ENCODE data around the gene UMODL1. TPM values are rescaled to one million over a fixed set of nuclear protein-coding genes. Genes with fewer than 3 reads are reported as not detected.

Gene UMODL1
- total and polyA plus RNA-seq, 4 experiments from 2014 or later, result 0.08 to 1.1 (median 0.58) TPM; not detected in 1

DNA sequence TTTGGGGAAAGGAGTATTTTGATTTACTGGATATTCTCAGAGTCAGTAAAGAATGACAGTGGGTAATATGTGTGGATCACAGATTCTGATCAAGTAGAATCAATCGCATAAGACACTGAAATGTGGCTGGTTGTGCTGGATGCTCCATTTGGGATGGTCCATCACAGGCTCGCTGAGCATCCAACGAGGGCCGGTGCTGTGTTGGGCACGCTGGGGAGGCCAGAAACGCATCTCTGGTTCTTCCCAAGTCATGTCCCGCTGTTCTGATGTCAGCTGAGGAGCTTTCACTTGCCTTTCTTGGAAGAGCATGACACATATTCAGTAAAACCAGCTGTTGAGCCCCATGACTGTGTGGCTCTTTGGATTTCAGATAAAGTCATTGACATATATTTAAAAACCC lies 72.0 kb downstream of the UMODL1 start:
- Mint-ChIP-seq H3K27ac (no peak overlapping the region), H3K36me3 (no peaks in the 10 kb centered on the region), H3K27me3 (peaks cover 7 to 12% of the 10 kb centered on the region in 2 donors), H3K4me1 (peaks cover 4 to 7% (median 5%) of the 10 kb centered on the region in 4 donors), H3K4me3 (no peak overlapping the region), H3K9me3 (no peaks in the 10 kb centered on the region)
- intact Hi-C loops (cut with micrococcal nuclease), result no loop called here
- no peak for DNase-seq
- Histone ChIP-seq H3K27me3 (ENCODE audit: insufficient read depth, low read length) (no peaks in the 10 kb centered on the region), H3K36me3 (ENCODE audit: insufficient read depth, low read length) (no peaks in the 10 kb centered on the region), H3K4me1 (ENCODE audit: insufficient read depth, low read length) (peaks cover 4% of the 10 kb centered on the region), H3K4me3 (ENCODE audit: low read length in 2 of 2) (no peak overlapping the region), H3K27ac (ENCODE audit: low read depth, low read length) (no peak overlapping the region), H3K9me3 (ENCODE audit: control insufficient read depth in 1 of 2, low read length in 2 of 2) (no peaks in the 10 kb centered on the region)
- POLR2A ChIA-PET (ENCODE audit: partially characterized antibody), result no interaction called here
- CTCF ChIA-PET (ENCODE audit: partially characterized antibody), result interaction anchor here (1.6 to 9.9 kb wide), 2 partner anchors 9 to 118 kb away, joined by 3 to 217 read pairs; no protein-coding TSS in a partner anchor

- H3K27ac Mint-ChIP-seq, result no peak overlapping the region
Measured at GRCh38 chr21:42144221-42144620, 73.1 kb downstream of the UMODL1 start.

DNA sequence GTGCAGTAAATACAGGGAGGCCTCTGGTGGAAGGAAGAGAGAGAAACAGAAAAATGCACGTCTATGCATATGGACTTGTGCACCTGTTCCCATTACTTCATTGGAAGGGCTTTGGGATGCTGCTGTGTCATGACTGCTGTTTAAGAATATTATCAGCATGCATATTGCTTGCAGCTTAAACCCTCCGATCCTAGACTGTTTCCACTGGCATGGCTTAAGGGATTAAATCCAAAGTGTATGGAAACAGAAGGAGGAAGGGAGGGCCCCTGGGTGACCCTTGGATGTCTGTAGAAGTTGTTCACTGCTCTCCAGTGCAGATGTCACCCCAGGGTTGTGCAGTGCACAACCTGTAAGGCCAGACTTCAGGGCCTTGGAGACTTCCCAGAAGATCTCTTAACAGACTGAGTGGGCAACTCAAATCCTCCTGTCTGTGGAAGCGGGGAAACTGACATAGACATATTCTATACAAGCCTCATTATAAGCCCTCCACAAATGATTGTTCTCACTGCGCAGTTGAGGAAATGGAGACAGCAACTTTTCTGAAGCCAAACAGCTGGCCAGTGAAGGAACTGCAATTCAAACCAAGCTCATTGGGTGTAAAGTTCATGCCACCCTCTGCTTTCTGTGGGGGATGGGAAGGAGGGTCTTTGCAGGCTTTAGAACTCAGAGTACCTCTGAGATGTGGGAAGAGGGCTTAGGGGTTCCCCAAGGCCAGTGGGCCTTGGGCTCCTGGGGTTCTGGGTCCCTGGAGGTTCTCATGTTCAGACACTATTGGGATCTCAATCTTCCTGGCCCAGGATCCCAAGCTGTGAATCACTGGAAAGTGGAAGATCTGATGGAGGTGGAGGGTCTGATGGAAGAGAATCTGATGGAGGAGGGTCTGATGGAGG lies 73.8 kb downstream of the UMODL1 start:
- CTCF ChIA-PET (ENCODE audit: partially characterized antibody), result interaction anchor here (0.8 to 9.9 kb wide), 22 partner anchors 11 to 312 kb away, joined by 3 to 217 read pairs (median 4); partner anchors contain the start of gene ABCG1
- H3K4me3 ChIP-seq (ENCODE audit: low read length in 2 of 2), result no peak overlapping the region
- H3K9me3 ChIP-seq (ENCODE audit: control insufficient read depth in 1 of 2, low read length in 2 of 2), result no peaks in the 10 kb centered on the region
- intact Hi-C loops (cut with micrococcal nuclease), result loop anchor here (1.0 kb wide), 4 partner anchors 43 to 305 kb away; no protein-coding TSS in a partner anchor
- DNase-seq, result no peak
- no peak overlapping the region for H3K27ac ChIP-seq (ENCODE audit: low read depth, low read length)
- no peak overlapping the region for H3K4me3 Mint-ChIP-seq
- H3K4me1 Mint-ChIP-seq, result peaks cover 4 to 7% (median 5%) of the 10 kb centered on the region in 4 donors
- POLR2A ChIA-PET (ENCODE audit: partially characterized antibody), result interaction anchor here (1.4 to 2.2 kb wide), 2 partner anchors 94 to 114 kb away, joined by 7 read pairs; no protein-coding TSS in a partner anchor
- H3K4me1 ChIP-seq (ENCODE audit: insufficient read depth, low read length), result peaks cover 4% of the 10 kb centered on the region
- H3K36me3 Mint-ChIP-seq, result no peaks in the 10 kb centered on the region
- H3K27ac Mint-ChIP-seq, result peak overlapping the region in 5 of 7 donors; percentile 5 to 89 (median 70)
- peaks cover 7 to 8% of the 10 kb centered on the region in 2 donors for H3K27me3 Mint-ChIP-seq
- H3K36me3 ChIP-seq (ENCODE audit: insufficient read depth, low read length), result no peaks in the 10 kb centered on the region
- no peaks in the 10 kb centered on the region for H3K27me3 ChIP-seq (ENCODE audit: insufficient read depth, low read length)
- no peaks in the 10 kb centered on the region for H3K9me3 Mint-ChIP-seq

More at GRCh38 chr21:42144221-42144620, 73.1 kb downstream of the UMODL1 start:
- Histone ChIP-seq H3K27me3 (ENCODE audit: insufficient read depth, low read length) (no peaks in the 10 kb centered on the region), H3K4me3 (ENCODE audit: low read length in 2 of 2) (no peak overlapping the region), H3K9me3 (ENCODE audit: control insufficient read depth in 1 of 2, low read length in 2 of 2) (no peaks in the 10 kb centered on the region), H3K27ac (ENCODE audit: low read depth, low read length) (no peak overlapping the region), H3K4me1 (ENCODE audit: insufficient read depth, low read length) (peaks cover 4% of the 10 kb centered on the region), H3K36me3 (ENCODE audit: insufficient read depth, low read length) (no peaks in the 10 kb centered on the region)
- H3K36me3 Mint-ChIP-seq, result no peaks in the 10 kb centered on the region
- no peak overlapping the region for H3K4me3 Mint-ChIP-seq
- peaks cover 4 to 7% (median 5%) of the 10 kb centered on the region in 4 donors for H3K4me1 Mint-ChIP-seq
- intact Hi-C loops (cut with micrococcal nuclease), result no loop called here
- no peak for DNase-seq
- peaks cover 7 to 9% of the 10 kb centered on the region in 2 donors for H3K27me3 Mint-ChIP-seq
- no peaks in the 10 kb centered on the region for H3K9me3 Mint-ChIP-seq
- CTCF ChIA-PET (ENCODE audit: partially characterized antibody), result interaction anchor here (2.0 to 9.9 kb wide), 7 partner anchors 12 to 307 kb away, joined by 5 to 217 read pairs (median 14); no protein-coding TSS in a partner anchor
- POLR2A ChIA-PET (ENCODE audit: partially characterized antibody), result interaction anchor here (2.2 kb wide), 1 partner anchor 94 kb away, joined by 7 read pairs; no protein-coding TSS in a partner anchor

GRCh38 chr21:42145569-42146272 lies 74.6 kb downstream of the UMODL1 start:
- H3K4me1 ChIP-seq (ENCODE audit: insufficient read depth, low read length), result peaks cover 4% of the 10 kb centered on the region
- no peaks in the 10 kb centered on the region for H3K27me3 ChIP-seq (ENCODE audit: insufficient read depth, low read length)
- Mint-ChIP-seq H3K27ac (peak overlapping the region; percentile 28 to 89 (median 51)), H3K4me1 (peaks cover 4 to 7% (median 5%) of the 10 kb centered on the region in 4 donors), H3K4me3 (peak overlapping the region in 1 of 8 donors; percentile 13), H3K9me3 (no peaks in the 10 kb centered on the region), H3K27me3 (peaks cover 5 to 7% of the 10 kb centered on the region in 2 donors), H3K36me3 (no peaks in the 10 kb centered on the region)
- intact Hi-C loops (cut with micrococcal nuclease), result loop anchor here (1.0 kb wide), 4 partner anchors 43 to 305 kb away; no protein-coding TSS in a partner anchor
- ChIA-PET CTCF (ENCODE audit: partially characterized antibody) (interaction anchor here (0.6 to 9.9 kb wide), 27 partner anchors 11 to 312 kb away, joined by 3 to 217 read pairs (median 4); partner anchors contain the start of gene ABCG1), POLR2A (ENCODE audit: partially characterized antibody) (interaction anchor here (1.4 to 2.2 kb wide), 2 partner anchors 93 to 113 kb away, joined by 7 read pairs; no protein-coding TSS in a partner anchor)
- no peak overlapping the region for H3K27ac ChIP-seq (ENCODE audit: low read depth, low read length)
- no peaks in the 10 kb centered on the region for H3K36me3 ChIP-seq (ENCODE audit: insufficient read depth, low read length)
- no peak overlapping the region for H3K4me3 ChIP-seq (ENCODE audit: low read length in 2 of 2)
- H3K9me3 ChIP-seq (ENCODE audit: control insufficient read depth in 1 of 2, low read length in 2 of 2), result no peaks in the 10 kb centered on the region
- peak; percentile 67 to 72 (median 70) for DNase-seq

- intact Hi-C loops (cut with micrococcal nuclease), result no loop called here
- peaks cover 4 to 7% (median 5%) of the 10 kb centered on the region in 4 donors for H3K4me1 Mint-ChIP-seq
- H3K27ac Mint-ChIP-seq, result no peak overlapping the region
- no peak overlapping the region for H3K27ac ChIP-seq (ENCODE audit: low read depth, low read length)
- H3K4me1 ChIP-seq (ENCODE audit: insufficient read depth, low read length), result peaks cover 4% of the 10 kb centered on the region
- H3K4me3 Mint-ChIP-seq, result no peak overlapping the region
- H3K4me3 ChIP-seq (ENCODE audit: low read length in 2 of 2), result no peak overlapping the region
- no peaks in the 10 kb centered on the region for H3K9me3 Mint-ChIP-seq
- no peaks in the 10 kb centered on the region for H3K36me3 Mint-ChIP-seq
- ChIA-PET POLR2A (ENCODE audit: partially characterized antibody) (interaction anchor here (2.2 kb wide), 1 partner anchor 92 kb away, joined by 7 read pairs; no protein-coding TSS in a partner anchor), CTCF (ENCODE audit: partially characterized antibody) (interaction anchor here (0.6 to 9.9 kb wide), 24 partner anchors 10 to 311 kb away, joined by 3 to 217 read pairs (median 4); partner anchors contain the start of gene ABCG1)
- H3K27me3 ChIP-seq (ENCODE audit: insufficient read depth, low read length), result no peaks in the 10 kb centered on the region
- peaks cover 4 to 7% of the 10 kb centered on the region in 2 donors for H3K27me3 Mint-ChIP-seq
- no peaks in the 10 kb centered on the region for H3K36me3 ChIP-seq (ENCODE audit: insufficient read depth, low read length)
- H3K9me3 ChIP-seq (ENCODE audit: control insufficient read depth in 1 of 2, low read length in 2 of 2), result no peaks in the 10 kb centered on the region
- no peak for DNase-seq
Measured at GRCh38 chr21:42146273-42146805, 75.2 kb downstream of the UMODL1 start.

DNA sequence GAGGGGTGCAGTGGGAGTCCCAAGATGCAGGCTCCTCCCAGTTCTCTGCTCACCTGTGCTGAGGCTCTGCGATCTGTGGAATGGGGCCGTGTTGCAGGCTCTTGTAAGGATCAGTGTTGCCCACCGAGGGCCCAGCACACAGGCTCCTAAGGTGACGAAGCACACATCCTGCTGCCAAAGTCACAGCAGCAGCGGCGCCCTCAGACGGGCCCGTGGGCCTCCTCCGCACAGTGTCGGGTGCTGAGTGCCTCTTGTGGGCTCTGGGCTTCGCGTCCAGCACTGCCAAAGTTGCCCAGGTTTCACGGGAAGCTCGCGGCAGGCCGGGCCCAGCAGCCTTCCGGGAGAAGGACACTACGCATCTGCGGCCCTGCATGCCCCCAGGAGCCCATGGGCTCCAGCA lies 75.7 kb downstream of the UMODL1 start:
- no peaks in the 10 kb centered on the region for H3K36me3 ChIP-seq (ENCODE audit: insufficient read depth, low read length)
- intact Hi-C loops (cut with micrococcal nuclease), result no loop called here
- H3K36me3 Mint-ChIP-seq, result no peaks in the 10 kb centered on the region
- H3K9me3 Mint-ChIP-seq, result no peaks in the 10 kb centered on the region
- ChIA-PET POLR2A (ENCODE audit: partially characterized antibody) (no interaction called here), CTCF (ENCODE audit: partially characterized antibody) (interaction anchor here (0.8 to 9.9 kb wide), 6 partner anchors 44 to 235 kb away, joined by 3 to 217 read pairs (median 4); partner anchors contain the start of gene ABCG1)
- peaks cover 4 to 7% of the 10 kb centered on the region in 2 donors for H3K27me3 Mint-ChIP-seq
- no peak overlapping the region for H3K27ac Mint-ChIP-seq
- no peaks in the 10 kb centered on the region for H3K9me3 ChIP-seq (ENCODE audit: control insufficient read depth in 1 of 2, low read length in 2 of 2)
- peaks cover 4% of the 10 kb centered on the region for H3K4me1 ChIP-seq (ENCODE audit: insufficient read depth, low read length)
- no peak overlapping the region for H3K4me3 ChIP-seq (ENCODE audit: low read length in 2 of 2)
- H3K4me3 Mint-ChIP-seq, result no peak overlapping the region
- no peak for DNase-seq
- H3K27ac ChIP-seq (ENCODE audit: low read depth, low read length), result no peak overlapping the region
- peaks cover 4 to 7% (median 5%) of the 10 kb centered on the region in 4 donors for H3K4me1 Mint-ChIP-seq
- no peaks in the 10 kb centered on the region for H3K27me3 ChIP-seq (ENCODE audit: insufficient read depth, low read length)

Measured in CD4-positive, alpha-beta memory T cell (primary cell).